ENCODE data around the gene CDK2AP2. TPM values are rescaled to one million over a fixed set of nuclear protein-coding genes. Genes with fewer than 3 reads are reported as not detected.

The CDK2AP2 gene
- total RNA-seq, 1 donor from 2014 or later: 104 TPM

GRCh38 chr11:67528376-67528775, 20.4 kb upstream of the CDK2AP2 start:
- no peak for TF ChIP-seq CTCF (IDR thresholded peaks at IDR 0.05; ENCODE audit: insufficient read depth, low read length, poor library complexity, severe bottlenecking)

DNA sequence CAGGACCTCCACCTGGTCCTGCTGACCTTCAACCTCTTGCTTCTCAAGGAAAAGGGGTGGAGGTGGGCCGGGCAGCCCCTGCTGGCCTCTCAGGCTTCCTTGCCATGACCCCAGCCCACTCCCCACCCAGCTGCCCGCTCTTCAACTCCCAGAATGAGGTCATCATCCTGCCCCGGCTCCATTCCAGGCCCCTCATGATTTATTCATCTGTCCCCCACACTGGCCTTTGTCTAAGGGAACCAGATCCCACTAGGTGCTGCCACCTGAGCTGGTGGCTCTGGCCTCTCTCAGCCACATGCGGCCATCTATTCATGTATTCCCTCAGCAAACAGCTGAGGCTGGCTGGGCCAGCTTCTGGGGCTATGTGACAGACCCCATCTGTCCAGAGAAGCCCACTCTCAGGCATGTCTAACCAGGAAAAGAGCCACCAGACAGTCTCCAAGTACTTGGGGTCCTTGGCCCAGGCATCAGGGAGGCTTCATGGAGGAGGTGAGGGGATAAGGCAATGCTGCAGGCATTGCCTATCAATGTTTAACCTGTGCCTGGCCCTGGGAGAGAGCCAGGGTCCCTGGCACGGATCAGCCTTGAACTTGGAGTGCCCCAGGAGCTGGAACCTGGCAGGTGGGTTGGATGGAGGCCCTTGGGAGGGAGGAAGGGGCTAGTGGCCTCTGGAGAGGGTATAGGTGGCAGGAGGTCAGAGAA, 17.5 kb upstream of the CDK2AP2 start:
- H3K27me3 ChIP-seq (ENCODE audit: control insufficient read depth, insufficient read depth, low read length): no peaks in the 10 kb centered on the region
- H3K36me3 ChIP-seq (ENCODE audit: control insufficient read depth, insufficient read depth, low read length): no peaks in the 10 kb centered on the region
- no peak for DNase-seq (ENCODE audit: low read depth)
- no peak overlapping the region for H3K4me3 ChIP-seq (ENCODE audit: low read depth, low read length)
- no peak for TF ChIP-seq CTCF (IDR thresholded peaks at IDR 0.05; ENCODE audit: insufficient read depth, low read length, poor library complexity, severe bottlenecking)

More at GRCh38 chr11:67528376-67528775, 20.4 kb upstream of the CDK2AP2 start:
- no peak for DNase-seq (ENCODE audit: low read depth)
- Histone ChIP-seq H3K4me3 (ENCODE audit: low read depth, low read length) (no peak overlapping the region), H3K27me3 (ENCODE audit: control insufficient read depth, insufficient read depth, low read length) (no peaks in the 10 kb centered on the region), H3K36me3 (ENCODE audit: control insufficient read depth, insufficient read depth, low read length) (no peaks in the 10 kb centered on the region)

DNA sequence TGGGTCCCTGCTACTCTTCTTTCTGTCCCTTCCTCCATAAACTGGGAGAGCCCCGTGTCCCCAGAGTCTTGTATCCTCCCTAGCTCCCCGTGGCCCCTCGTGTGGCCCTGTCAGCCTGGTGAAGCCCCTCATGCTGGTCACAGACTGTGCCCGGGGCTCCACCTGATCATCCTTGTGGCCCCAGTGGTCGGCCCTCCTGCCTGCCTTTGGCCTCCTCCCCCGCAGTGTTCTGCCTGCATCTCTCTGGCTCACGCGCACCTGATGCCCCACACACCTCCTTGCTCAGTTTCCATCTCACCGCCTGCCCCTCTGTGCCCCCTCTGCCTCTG, 16.5 kb upstream of the CDK2AP2 start:
- Histone ChIP-seq H3K4me3 (ENCODE audit: low read depth, low read length) (no peak overlapping the region), H3K27me3 (ENCODE audit: control insufficient read depth, insufficient read depth, low read length) (no peaks in the 10 kb centered on the region), H3K36me3 (ENCODE audit: control insufficient read depth, insufficient read depth, low read length) (no peaks in the 10 kb centered on the region)
- no peak for DNase-seq (ENCODE audit: low read depth)
- no peak for TF ChIP-seq CTCF (IDR thresholded peaks at IDR 0.05; ENCODE audit: insufficient read depth, low read length, poor library complexity, severe bottlenecking)

DNA sequence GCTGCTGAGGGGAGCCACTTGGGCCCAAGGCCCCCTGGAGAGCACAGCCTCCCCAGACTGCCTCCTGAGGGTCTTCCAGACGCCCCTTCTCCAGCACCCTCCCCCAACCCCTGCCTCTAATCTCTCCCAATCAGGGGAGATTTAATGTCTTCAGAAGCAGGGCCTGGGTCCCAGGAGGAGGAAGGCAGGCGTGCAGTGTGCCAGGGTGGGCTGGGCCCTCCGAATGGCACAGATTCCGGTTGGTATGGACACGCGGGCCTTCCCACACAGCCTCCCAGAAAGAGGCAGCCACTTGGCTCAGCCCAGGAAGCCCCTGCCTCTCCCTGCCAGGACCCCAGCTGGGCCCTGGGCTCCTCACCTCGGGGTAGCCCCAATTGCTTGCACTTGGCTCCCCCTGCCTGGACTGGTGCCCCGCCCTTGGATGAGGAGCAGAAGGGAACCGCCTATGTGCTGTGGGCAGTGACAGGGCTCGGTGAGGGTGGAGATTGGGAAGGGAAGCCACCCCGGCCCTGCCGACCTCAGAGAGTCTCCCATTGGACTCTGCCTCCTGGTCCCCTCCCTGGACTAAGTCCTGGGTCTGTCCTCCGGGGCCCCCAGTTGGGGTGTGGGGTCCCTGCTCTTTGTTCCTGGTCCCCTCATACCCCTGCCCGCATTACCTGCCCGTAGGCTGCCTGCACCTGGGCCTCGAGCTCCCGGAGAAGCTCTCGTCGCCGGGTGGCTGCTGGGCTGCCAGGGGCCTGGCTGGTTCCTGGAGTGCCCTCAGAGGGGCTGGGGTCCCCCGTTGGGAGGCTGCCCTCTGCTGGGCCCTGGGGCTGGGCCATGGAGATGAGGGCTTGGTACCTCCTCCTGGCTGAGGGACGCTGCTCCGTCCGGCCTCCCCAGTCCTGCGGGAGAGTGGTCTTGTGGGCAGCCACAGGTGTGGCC, 15.9 kb upstream of the CDK2AP2 start:
- H3K27me3 ChIP-seq (ENCODE audit: control insufficient read depth, insufficient read depth, low read length): no peaks in the 10 kb centered on the region
- no peak overlapping the region for H3K4me3 ChIP-seq (ENCODE audit: low read depth, low read length)
- TF ChIP-seq CTCF (IDR thresholded peaks at IDR 0.05; ENCODE audit: insufficient read depth, low read length, poor library complexity, severe bottlenecking): no peak
- H3K36me3 ChIP-seq (ENCODE audit: control insufficient read depth, insufficient read depth, low read length): no peaks in the 10 kb centered on the region
- DNase-seq (ENCODE audit: low read depth): no peak

- Histone ChIP-seq H3K4me3 (ENCODE audit: low read depth, low read length) (no peak within 1 kb of the TSS), H3K36me3 (ENCODE audit: control insufficient read depth, insufficient read depth, low read length) (no peaks in the 10 kb centered on the region), H3K27me3 (ENCODE audit: control insufficient read depth, insufficient read depth, low read length) (no peaks in the 10 kb centered on the region)
- DNase-seq (ENCODE audit: low read depth): no peak
- no peak for TF ChIP-seq CTCF (IDR thresholded peaks at IDR 0.05; ENCODE audit: insufficient read depth, low read length, poor library complexity, severe bottlenecking)
Observed at GRCh38 chr11:67522844-67523555, 15.0 kb upstream of the CDK2AP2 start, which contains the start of gene CABP2. CABP2 (minus strand) TSS chr11:67523446; CDS start chr11:67523326, 120 bp downstream.

Data from kidney epithelial cell (primary cell).